ENCODE data around the gene GMIP.

The GMIP gene

DNA sequence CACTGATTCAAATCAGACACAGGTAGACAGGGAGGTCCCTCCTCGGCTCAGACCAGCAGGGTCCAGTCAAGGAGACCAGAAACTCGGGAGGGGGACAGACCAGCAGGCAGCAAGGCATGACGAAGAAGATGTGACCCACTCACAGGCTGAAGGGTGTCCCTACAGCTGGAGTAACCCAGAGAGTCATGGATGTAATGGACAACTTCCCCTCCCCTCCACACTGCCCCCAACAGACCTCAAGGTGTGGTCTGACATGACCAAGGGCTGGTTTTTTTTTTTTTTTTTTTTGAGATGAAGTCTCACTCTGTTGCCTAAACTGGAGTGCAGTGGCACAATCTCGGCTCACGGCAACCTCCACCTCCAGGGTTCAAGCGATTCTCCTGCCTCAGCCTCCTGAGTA lies 59.1 kb downstream of the GMIP start:
- no peak for DNase-seq (ENCODE audit: extremely low spot score, insufficient read length, low read depth)
- no peak for FAIRE-seq

DNA sequence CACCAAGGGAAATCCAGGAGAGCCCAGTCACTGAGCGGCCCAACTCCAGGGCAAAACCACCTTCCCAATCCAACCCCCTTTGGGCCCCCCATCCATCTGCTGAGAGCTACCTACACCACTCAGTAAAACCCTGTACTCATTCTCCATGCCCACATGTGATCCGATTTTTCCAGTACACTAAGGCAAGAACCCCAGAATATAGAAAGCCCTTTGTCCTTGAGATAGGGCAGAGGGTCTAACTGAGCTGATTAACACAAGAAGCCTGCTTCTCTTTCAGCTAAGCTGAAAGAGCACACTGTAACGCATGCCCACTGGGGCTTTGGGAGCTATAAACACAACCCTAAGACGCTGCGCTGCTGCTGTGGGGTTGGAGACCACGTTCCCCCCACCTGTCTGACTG lies 61.0 kb downstream of the GMIP start:
- FAIRE-seq (no peak), DNase-seq (ENCODE audit: extremely low spot score, insufficient read length, low read depth) (no peak)

GRCh38 chr19:19581391-19581790 lies 62.1 kb downstream of the GMIP start:
- FAIRE-seq, result no peak

GRCh38 chr19:19580418-19580817 lies 63.0 kb downstream of the GMIP start:
- DNase-seq (ENCODE audit: extremely low spot score, insufficient read length, low read depth), result no peak
- FAIRE-seq, result no peak

More at GRCh38 chr19:19581391-19581790, 62.1 kb downstream of the GMIP start:
- no peak for DNase-seq (ENCODE audit: extremely low spot score, insufficient read length, low read depth)

GRCh38 chr19:19579533-19580361 lies 63.7 kb downstream of the GMIP start:
- no peak for DNase-seq (ENCODE audit: extremely low spot score, insufficient read length, low read depth)
- no peak for FAIRE-seq
